KOPT-K1 (cell line): ENCODE results near the gene DPP4.

Source experiments
- H3K27ac ChIP-seq: fragments of 200-600 bp; sonication (generic); 2 replicates; pipeline ENCODE4 v1.5.1; 2016; ENCODE audit warnings: antibody characterized with exemption, mild to moderate bottlenecking, low read depth, low read length; ENCODE audit not compliant: poor library complexity, severe bottlenecking
- H3K36me3 ChIP-seq: fragments of 200-600 bp; sonication (generic); 2 replicates; pipeline ENCODE4 v1.5.1; 2017; ENCODE audit warnings: antibody characterized with exemption, mild to moderate bottlenecking, low read length, moderate library complexity; ENCODE audit not compliant: insufficient read depth
- H3K9me3 ChIP-seq: fragments of 200-600 bp; sonication (generic); 2 replicates; pipeline ENCODE4 v1.5.1; 2017; ENCODE audit warnings: antibody characterized with exemption, low read length, mild to moderate bottlenecking; ENCODE audit not compliant: insufficient read depth, poor library complexity, severe bottlenecking

Gene DPP4

DNA sequence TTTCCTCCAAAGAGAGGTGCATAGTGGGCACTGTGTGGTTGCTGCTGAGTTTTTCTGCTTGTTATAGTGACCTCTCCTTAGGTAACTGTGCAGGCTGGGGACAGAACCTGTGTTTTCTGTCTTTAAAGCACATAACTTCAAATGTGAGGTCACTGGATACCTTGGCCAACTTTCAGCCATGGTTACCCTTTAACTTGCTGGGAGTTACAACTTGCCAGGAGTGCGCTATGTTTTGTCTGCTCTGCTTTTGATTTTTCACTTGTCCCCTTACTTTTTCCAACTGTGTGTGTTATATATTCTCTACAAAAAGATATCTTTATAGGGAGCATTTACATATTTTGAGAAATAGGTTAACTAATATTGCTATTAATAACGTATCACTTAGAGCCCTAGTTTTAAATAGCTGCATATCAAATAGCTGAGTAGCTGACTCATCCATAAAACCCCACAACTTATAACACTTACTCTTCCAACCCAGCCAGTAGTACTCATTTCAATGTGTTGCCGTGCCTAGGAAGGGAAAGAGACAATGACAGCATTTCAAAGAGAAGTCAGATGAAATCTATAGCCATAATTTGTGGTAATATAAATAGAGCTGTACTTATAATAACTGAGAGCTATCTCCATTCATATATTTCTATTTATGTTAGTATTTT lies 51.6 kb downstream of the DPP4 start:
- no peaks in the 10 kb centered on the region for H3K9me3 ChIP-seq
- no peak overlapping the region for H3K27ac ChIP-seq
- peaks cover 97% of the 10 kb centered on the region for H3K36me3 ChIP-seq

DNA sequence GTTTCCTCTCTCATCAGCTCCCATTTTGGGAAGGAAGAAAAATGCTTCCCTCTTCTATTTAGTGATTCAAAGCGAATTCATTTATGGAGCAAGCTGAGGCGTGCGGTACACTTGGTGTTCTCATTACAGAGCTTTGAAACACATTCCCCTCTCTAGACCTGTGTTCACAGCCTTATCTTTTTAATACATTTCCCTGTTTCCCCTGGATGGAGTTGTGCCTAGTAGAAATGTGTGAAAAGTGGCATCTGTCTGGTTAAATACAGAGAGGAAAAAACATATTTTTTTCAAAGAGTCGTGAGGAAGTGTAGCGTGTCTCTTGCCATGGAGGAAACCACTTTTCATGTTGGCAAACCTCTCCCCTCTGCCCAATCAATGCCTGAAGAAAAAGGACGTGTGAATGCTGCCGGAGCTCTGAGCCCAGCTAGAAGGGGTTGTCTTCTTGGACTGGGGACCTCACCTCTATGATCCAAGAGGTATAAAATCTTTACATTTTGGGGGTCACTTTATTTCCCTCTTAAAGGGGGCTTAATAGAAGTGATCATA lies 52.4 kb downstream of the DPP4 start:
- H3K27ac ChIP-seq, result no peak overlapping the region
- no peaks in the 10 kb centered on the region for H3K9me3 ChIP-seq
- peaks cover 97% of the 10 kb centered on the region for H3K36me3 ChIP-seq

DNA sequence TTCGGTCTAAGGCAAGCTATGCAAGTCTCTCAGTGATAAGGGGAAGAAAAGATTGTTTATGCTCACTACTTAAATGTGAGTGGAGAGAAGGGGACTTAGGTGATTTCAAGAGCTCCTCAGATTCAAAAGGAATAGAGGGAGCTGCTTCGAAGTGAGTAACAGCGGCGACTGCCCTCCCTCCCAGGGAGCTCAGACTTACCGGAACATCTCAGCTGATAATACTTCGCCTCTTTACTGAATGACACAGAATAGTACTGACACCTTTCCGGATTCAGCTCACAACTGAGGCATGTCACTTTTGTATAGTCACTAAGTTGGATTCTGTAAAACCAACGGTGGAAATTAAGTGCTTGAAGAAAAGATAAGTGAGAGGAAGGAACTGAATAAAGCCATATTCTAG lies 55.5 kb downstream of the DPP4 start:
- Histone ChIP-seq H3K9me3 (no peaks in the 10 kb centered on the region), H3K36me3 (peaks cover 97% of the 10 kb centered on the region), H3K27ac (no peak overlapping the region)

DNA sequence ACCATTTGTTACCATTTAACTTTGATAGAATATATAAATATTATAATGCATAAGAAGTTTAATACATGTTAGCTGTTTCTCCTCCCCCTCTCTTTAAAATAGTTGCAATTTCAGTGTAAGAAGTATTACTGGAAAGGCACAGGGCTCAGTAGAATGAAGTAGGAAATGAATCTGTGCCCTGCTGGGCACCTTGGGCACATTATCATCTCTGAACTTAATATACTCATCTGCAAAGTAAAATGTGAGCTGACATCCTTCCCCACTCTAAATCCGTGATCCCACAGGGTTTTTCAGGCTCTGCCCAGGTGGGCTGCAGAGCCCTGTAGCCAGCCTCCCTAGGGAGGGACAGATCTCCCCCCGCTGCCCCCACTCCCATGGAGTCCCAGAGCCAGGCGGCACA lies 56.8 kb downstream of the DPP4 start:
- Histone ChIP-seq H3K27ac (no peak overlapping the region), H3K36me3 (peaks cover 84% of the 10 kb centered on the region), H3K9me3 (no peaks in the 10 kb centered on the region)

DNA sequence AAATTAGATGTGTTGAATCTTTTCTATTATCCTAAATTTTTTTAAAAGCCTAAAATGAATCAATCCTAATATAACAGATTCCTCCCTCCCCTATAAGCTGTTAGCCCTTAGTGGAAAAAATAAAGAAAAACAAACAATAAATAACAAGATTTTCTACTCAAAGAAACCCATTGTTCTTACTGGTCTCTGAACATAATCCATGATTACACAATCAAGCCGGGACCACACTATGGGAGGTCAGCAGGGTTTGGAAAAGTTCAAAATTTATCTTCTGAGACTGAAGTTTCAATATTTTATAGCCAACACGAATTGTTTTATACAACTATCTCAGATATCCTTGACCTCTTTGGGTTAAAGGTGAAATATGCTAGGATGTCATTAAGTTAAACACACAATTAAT lies 57.9 kb downstream of the DPP4 start:
- no peaks in the 10 kb centered on the region for H3K9me3 ChIP-seq
- no peak overlapping the region for H3K27ac ChIP-seq
- peaks cover 76% of the 10 kb centered on the region for H3K36me3 ChIP-seq

DNA sequence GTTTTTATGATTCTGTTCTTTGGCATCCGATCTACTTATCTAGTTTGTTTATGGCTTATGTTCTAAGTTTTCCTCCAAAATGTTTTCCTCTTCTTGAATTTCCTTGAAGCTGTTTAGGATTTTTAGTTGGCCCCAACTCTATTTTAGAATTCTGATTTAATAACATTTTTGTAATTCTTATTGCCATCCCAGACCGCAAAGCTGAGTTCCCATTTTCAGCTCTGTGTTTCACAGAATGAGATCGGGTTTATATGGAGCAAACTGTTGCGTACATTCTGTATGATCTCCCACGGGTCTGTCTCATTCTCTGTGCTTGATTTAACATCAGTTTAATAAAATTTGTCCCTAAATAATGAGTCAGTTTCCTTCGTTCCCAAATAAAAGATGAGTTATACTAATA lies 59.3 kb downstream of the DPP4 start:
- no peaks in the 10 kb centered on the region for H3K9me3 ChIP-seq
- peak overlapping the region; percentile 98 for H3K27ac ChIP-seq
- peaks cover 76% of the 10 kb centered on the region for H3K36me3 ChIP-seq

DNA sequence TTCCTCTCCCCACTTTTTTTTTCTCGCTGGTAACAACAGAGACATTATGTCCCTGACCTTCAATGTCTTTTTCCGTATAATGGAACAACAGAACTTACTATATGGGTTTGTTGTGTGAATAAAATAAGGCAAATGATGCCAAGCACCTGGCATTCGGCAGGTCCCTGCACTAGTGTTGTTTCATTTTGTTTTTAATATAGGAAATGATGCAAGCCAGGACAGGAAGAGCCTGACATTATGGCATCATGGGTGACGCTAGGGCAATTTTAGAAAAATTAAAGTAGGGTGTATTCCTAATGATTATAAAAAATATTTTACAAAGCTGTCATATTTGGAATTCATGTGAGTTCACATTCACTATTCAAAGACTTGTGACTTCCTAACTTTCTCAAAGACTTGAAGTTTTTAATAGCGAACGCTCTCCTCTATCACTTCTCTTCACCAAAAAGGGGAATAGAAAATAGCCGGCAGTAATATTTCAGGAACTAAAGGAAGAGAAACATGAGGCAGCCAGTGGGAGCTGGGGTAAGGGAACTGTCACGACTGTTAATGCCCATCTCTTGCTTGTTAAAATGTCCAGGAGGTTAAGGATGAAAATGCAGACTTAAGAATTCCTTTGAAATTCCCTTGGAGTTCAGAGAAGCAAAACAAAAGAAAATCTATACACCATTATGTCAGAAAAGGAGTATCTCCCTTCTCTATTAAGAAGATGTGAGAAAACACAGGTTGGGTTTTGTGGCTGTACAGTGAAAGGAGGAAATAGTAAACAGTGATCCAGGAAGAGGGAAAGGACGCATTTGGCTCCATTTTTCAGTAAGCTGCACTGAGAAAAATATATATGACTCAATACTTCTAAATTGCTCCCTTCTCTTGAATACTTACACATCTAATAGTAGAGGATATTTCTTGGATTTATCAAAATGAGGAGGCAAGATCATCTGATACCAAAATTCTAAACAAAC lies 60.2 kb downstream of the DPP4 start:
- Histone ChIP-seq H3K27ac (peak overlapping the region; percentile 98), H3K36me3 (peaks cover 77% of the 10 kb centered on the region)

DNA sequence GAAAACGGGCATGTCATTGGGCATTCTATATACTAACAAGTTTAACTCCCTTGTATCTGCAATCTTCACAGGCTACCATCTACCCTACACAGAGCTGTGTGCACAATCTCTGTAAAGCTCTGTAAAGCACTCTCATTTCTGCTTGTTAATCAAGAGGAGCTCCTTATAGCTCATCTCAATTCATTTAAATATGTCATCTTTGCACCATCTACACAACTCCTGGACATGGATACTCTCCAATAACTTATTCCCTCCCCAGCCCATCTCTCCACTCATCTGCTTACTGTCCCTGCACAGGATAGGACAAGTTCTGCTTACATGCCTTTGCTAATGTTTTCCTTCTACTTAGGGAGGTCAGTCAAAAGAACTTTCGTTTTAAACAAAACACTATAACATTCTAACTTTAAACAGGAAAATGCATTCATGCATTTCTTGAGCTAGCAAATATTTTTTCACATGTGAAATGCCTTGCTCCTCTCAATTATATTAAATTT lies 61.4 kb downstream of the DPP4 start:
- Histone ChIP-seq H3K27ac (peak overlapping the region; percentile 98), H3K36me3 (peaks cover 77% of the 10 kb centered on the region), H3K9me3 (no peaks in the 10 kb centered on the region)

More for the DNA sequence above, 60.2 kb downstream of the DPP4 start:
- H3K9me3 ChIP-seq, result no peaks in the 10 kb centered on the region

DNA sequence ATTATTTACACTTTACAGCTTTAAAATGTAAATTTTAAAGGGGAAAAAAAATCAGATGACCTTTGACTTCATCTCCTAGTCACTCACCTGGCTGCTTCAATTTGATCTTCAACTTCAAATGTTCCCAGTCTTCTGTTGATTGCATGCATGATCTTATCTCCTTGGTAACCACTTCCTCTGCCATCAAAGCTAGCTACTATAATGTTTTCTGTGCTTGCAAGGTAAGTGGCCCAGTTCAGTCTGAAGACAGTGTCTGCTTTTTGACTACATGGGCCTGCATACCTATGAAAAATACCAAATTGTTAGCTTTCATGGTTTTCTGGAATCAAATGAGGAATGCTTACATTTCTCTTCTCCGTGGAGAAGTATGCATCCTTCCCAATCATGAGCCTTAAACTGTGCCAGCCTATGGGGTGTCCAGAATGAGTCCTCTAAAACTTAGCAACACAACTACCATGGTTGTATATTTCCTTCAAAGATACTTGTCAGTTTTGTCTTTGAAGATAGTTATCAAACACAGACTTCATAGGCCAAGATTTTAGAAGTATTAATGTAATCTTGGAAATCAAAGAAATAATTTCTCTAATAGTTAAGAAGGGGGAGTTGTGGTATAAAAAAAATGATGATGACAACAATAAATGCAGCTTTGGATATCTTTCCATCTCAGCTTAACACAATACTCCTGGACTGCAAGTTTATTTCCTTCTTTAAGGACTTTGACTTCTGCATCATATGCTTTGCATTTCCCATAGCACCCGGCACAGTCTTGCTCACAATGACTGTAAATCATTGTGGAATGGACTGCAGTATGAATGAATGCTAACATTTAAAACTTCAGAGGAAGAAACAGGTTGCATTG lies 62.1 kb downstream of the DPP4 start:
- Histone ChIP-seq H3K27ac (peak overlapping the region; percentile 98), H3K36me3 (peaks cover 70% of the 10 kb centered on the region), H3K9me3 (no peaks in the 10 kb centered on the region)

DNA sequence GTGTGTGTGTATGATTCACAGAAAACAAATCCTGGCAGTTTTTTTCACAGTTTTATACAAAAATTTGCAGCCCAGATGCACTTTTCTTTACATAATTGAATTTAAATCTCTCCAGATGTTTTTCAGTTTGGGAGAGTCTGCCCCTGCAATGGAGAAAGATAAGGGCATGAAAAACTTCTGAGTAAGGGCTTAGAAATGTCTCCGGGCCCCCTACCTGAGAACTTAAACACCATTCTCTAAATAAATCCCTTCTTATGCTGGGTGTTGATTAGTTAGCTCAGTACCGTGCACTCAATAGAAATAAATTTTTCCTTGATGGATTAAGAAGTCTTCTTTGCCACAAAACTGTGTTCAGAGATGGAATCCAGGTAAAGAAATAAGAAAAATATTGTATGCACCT lies 64.5 kb downstream of the DPP4 start:
- Histone ChIP-seq H3K36me3 (peaks cover 64% of the 10 kb centered on the region), H3K9me3 (no peaks in the 10 kb centered on the region), H3K27ac (peak overlapping the region; percentile 98)

DNA sequence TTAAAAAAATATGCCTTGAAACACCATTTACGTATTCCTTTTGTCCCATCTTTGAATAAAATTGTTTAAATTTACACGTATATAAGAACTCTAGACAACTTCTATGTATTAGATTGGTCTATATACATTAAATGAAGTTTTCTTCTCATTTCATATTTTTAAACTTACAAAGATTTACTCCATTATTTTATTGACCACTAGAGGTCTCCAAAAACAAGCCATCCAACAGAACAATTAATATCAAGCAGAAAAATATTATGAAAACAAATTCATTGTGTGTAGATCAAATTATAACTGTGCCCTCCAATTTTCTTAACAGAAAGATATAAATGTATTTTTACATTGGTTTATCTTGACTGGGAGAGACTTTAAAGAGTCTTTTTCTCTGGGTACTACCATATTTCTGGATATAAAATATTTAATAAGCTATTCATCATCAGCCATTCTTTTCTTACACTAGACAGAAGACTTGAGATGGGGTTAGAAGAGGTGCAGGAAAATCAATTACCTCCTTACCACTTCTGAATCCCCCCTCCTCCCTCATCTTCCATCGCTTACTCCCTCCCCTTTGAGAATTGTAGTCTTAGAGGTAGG lies 66.5 kb downstream of the DPP4 start:
- Histone ChIP-seq H3K27ac (peak overlapping the region; percentile 98), H3K36me3 (peaks cover 74% of the 10 kb centered on the region), H3K9me3 (no peaks in the 10 kb centered on the region)

DNA sequence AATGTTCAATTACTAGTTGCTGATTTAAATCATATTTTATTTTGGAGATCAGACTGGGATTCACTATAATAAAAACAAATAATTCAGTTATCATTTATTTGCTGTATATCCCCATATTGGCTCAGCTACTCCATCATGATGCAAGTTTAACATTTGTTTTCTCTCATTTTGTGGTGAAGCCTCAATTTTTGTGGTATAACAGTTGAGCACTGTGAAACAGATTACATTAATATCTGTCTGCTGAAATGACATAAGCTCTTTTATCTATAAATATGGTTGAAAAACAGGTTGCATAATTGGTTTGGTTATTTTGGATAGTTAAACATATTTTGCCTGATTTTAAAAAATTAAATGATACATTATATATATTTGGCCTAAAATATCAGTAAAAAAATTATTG lies 67.7 kb downstream of the DPP4 start:
- H3K27ac ChIP-seq, result peak overlapping the region; percentile 98
- H3K9me3 ChIP-seq, result no peaks in the 10 kb centered on the region
- peaks cover 86% of the 10 kb centered on the region for H3K36me3 ChIP-seq

DNA sequence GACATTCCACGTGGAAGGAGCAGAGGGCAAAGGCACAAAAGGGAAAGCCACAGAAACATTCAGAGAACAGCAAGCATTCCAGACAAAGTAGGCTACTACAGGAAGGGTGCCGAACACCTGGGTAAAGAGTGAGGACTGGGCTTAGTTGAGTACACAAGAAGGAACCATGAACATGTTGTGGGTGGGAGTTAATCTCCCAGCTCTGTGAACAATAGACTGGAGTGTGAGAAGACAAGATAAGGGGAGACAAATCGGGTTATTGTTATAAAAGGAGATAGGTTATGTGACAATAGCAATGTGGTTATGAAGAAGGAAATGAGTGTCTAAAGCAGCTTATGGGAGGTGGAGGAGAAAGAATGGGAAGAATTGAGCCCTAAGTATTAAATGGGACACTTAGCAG lies 70.0 kb downstream of the DPP4 start:
- peak overlapping the region; percentile 98 for H3K27ac ChIP-seq

DNA sequence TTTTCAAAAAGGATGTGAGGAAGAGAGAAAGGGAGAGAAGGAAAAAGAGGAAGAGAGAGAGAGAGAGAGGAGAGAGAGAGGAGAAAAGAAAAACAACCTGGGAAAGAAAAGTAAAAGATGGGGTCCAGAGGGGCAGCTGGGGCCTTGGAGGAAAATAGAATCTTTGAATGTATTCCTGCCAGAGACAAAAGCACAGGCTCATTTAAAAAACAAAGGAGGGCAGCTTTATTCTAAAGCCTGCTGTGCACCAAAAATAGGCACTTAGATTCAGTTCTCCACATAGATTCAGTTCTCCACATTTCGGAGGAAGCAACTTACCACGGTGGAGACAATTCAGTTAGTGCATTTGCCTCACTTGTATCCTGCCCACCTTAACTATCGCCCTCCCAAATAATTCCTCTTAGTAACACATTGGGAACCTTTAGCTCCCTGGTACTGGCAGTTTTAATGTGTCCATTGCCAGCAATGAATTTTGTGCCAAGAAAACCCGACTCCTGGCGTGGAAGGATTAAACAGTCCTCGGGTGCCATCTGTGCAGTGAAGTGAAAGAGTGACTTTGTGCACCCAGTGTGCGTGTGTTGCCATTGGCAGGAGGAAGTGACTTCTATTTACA lies 71.3 kb downstream of the DPP4 start:
- Histone ChIP-seq H3K9me3 (no peaks in the 10 kb centered on the region), H3K36me3 (peaks cover 81% of the 10 kb centered on the region), H3K27ac (peak overlapping the region; percentile 98)

More for the DNA sequence above, 70.0 kb downstream of the DPP4 start:
- peaks cover 87% of the 10 kb centered on the region for H3K36me3 ChIP-seq
- H3K9me3 ChIP-seq, result no peaks in the 10 kb centered on the region
